Keratinocyte (primary cell): ENCODE measurements around the gene SYF2.
A peak's percentile ranks its signal among the peaks of the same experiment; 100 is the strongest.

Experiments
- CTCF ChIP-seq, 3 experiments: IDR thresholded peaks in 1 of 3; conservative IDR thresholded peaks in 1 of 3; optimal IDR thresholded peaks in 1 of 3; 2 replicates in 2 of 3; 3 replicates in 1 of 3; pipeline versions ENCODE3 to v1.5.1; 2011; ENCODE audit warnings: low read length in 3 of 3, mild to moderate bottlenecking in 3 of 3, moderate library complexity in 2 of 3, control low read depth in 1 of 3, inconsistent platforms in 1 of 3; ENCODE audit not compliant: insufficient read depth in 2 of 3; ENCODE audit errors: extremely low read depth in 1 of 3
- EZH2 ChIP-seq: IDR thresholded peaks from one replicate; pipeline ENCODE4 v1.6.1; 2012; ENCODE audit warnings: inconsistent platforms, mild to moderate bottlenecking, low read length, moderate library complexity

GRCh38 chr1:25204797-25205480 lies 27.4 kb downstream of the SYF2 start:
- peak; percentile 47 to 66 (median 53) for TF ChIP-seq CTCF (optimal IDR thresholded peaks at IDR 0.05 in 1 of 3, IDR thresholded peaks at IDR 0.05 in 1 of 3, conservative IDR thresholded peaks at IDR 0.05 in 1 of 3; ENCODE audit: extremely low read depth in 1 of 3, insufficient read depth in 2 of 3, low read length in 3 of 3)
- no peak for TF ChIP-seq EZH2
